CD14-positive monocyte (primary cell): Measurements from ENCODE around the gene RAB11FIP3. TPM values are rescaled to one million over a fixed set of nuclear protein-coding genes. Genes with fewer than 3 reads are reported as not detected.

ENCODE experiments used
- DNase-seq, 3 donors: peaks; one replicate each; pipeline ENCODE4 v3.0.0-alpha.2; 2011 to 2022
- H2AFZ ChIP-seq: 2 replicates; pipeline ENCODE4 v1.6.0; 2012; ENCODE audit warnings: mild to moderate bottlenecking, low read depth, low read length, inconsistent platforms; ENCODE audit not compliant: insufficient read depth, poor library complexity, severe bottlenecking
- H3K27ac ChIP-seq, 2 donors: 1 replicate in 1 of 2; 2 replicates in 1 of 2; pipeline ENCODE4 v1.5.1; 2012 to 2013; ENCODE audit warnings: low read length in 2 of 2, control low read depth in 1 of 2, inconsistent platforms in 1 of 2, low read depth in 1 of 2, mild to moderate bottlenecking in 1 of 2
- H3K27me3 ChIP-seq, 2 donors: one replicate each; pipeline versions ENCODE4 v1.6.0 to v1.6.1; 2011 to 2013; ENCODE audit warnings: low read length in 2 of 2; ENCODE audit not compliant: control insufficient read depth in 2 of 2, insufficient read depth in 2 of 2
- H3K36me3 ChIP-seq, 2 donors: replicated peaks in 1 of 2; 1 replicate in 1 of 2; 2 replicates in 1 of 2; pipeline versions ENCODE4 v1.5.1 to v1.6.1; 2012 to 2013; ENCODE audit warnings: low read length in 2 of 2, control low read depth in 1 of 2, inconsistent platforms in 1 of 2, mild to moderate bottlenecking in 1 of 2; ENCODE audit not compliant: insufficient read depth in 2 of 2, control insufficient read depth in 1 of 2
- H3K4me1 ChIP-seq, 2 donors: 1 replicate in 1 of 2; 2 replicates in 1 of 2; pipeline versions ENCODE4 v1.5.1 to v1.6.1; 2012 to 2013; ENCODE audit warnings: low read length in 2 of 2, control low read depth in 1 of 2, inconsistent platforms in 1 of 2, mild to moderate bottlenecking in 1 of 2, moderate library complexity in 1 of 2; ENCODE audit not compliant: insufficient read depth in 2 of 2, control insufficient read depth in 1 of 2
- H3K4me2 ChIP-seq: replicated peaks from 2 replicates; pipeline ENCODE3; 2012; ENCODE audit warnings: low read length, moderate library complexity, mild to moderate bottlenecking; ENCODE audit not compliant: poor library complexity, severe bottlenecking; ENCODE audit errors: extremely low read depth
- H3K4me3 ChIP-seq, 3 experiments: fragments of 200-600 bp in 1 of 3; sonication (generic) in 1 of 3; replicated peaks in 1 of 3; 1 replicate in 2 of 3; 2 replicates in 1 of 3; pipeline ENCODE4 v1.5.1; 2011 to 2013; ENCODE audit warnings: low read length in 3 of 3, mild to moderate bottlenecking in 3 of 3, control low read depth in 2 of 3, low read depth in 2 of 3, inconsistent platforms in 1 of 3, moderate library complexity in 1 of 3
- H3K79me2 ChIP-seq: 2 replicates; pipeline ENCODE4 v1.6.0; 2012; ENCODE audit warnings: mild to moderate bottlenecking, control low read depth, inconsistent platforms, low read length, moderate library complexity; ENCODE audit not compliant: insufficient read depth
- H3K9ac ChIP-seq: 2 replicates; pipeline ENCODE4 v1.6.0; 2017; ENCODE audit warnings: low read length, mild to moderate bottlenecking; ENCODE audit not compliant: insufficient read depth, poor library complexity, severe bottlenecking
- H3K9me3 ChIP-seq, 2 donors: replicated peaks in 1 of 2; 1 replicate in 1 of 2; 2 replicates in 1 of 2; pipeline versions ENCODE4 v1.5.1 to v1.6.1; 2012 to 2013; ENCODE audit warnings: low read length in 2 of 2, control low read depth in 1 of 2; ENCODE audit not compliant: control insufficient read depth in 1 of 2, insufficient read depth in 1 of 2
- H4K20me1 ChIP-seq: 2 replicates; pipeline ENCODE4 v1.6.0; 2012; ENCODE audit warnings: mild to moderate bottlenecking, low read length, control low read depth, moderate library complexity; ENCODE audit not compliant: insufficient read depth
- H3K27ac Mint-ChIP-seq, 7 donors: one replicate each; pipeline ENCODE4 v1.8.0; 2020; ENCODE audit warnings: mild to moderate bottlenecking in 7 of 7, mixed read lengths in 7 of 7, moderate library complexity in 6 of 7, inconsistent platforms in 2 of 7
- H3K27me3 Mint-ChIP-seq, 3 donors: one replicate each; pipeline ENCODE4 v1.8.0; 2021 to 2022; ENCODE audit warnings: low read depth in 3 of 3, mild to moderate bottlenecking in 3 of 3, mixed read lengths in 3 of 3, moderate library complexity in 3 of 3, inconsistent platforms in 1 of 3
- H3K36me3 Mint-ChIP-seq, 2 donors: one replicate each; pipeline ENCODE4 v1.8.0; 2020; ENCODE audit warnings: mixed read lengths in 2 of 2, inconsistent platforms in 1 of 2, mild to moderate bottlenecking in 1 of 2
- H3K4me1 Mint-ChIP-seq: one replicate; pipeline ENCODE4 v1.8.0; 2020; ENCODE audit warnings: mild to moderate bottlenecking, mixed read lengths
- H3K4me3 Mint-ChIP-seq, 2 donors: one replicate each; pipeline ENCODE4 v1.8.0; 2020; ENCODE audit warnings: mild to moderate bottlenecking in 2 of 2, mixed read lengths in 2 of 2, moderate library complexity in 1 of 2
- H3K9me3 Mint-ChIP-seq, 7 donors: one replicate each; pipeline ENCODE4 v1.8.0; 2020 to 2022; ENCODE audit warnings: mixed read lengths in 7 of 7, mild to moderate bottlenecking in 6 of 7, moderate library complexity in 6 of 7, inconsistent platforms in 2 of 7
- WGBS: methylation state at CpG from one replicate; pipeline ENCODE4 v1.1.5; 2013; ENCODE audit warnings: missing lambda C conversion rate; ENCODE audit not compliant: insufficient coverage; 5-methylcytosine and 5-hydroxymethylcytosine counted together
- intact Hi-C, 2 donors: fragments of 100-400 bp; cut with micrococcal nuclease; formaldehyde crosslinking; loops; one replicate each; pipeline versions ENCODE4 v1.15.0 to v1.15.1; 2023
- polyA plus RNA-seq, 3 donors: library from polyadenylated mRNA; depleted of rRNA in 1 of 3; unstranded in 2 of 3; stranded (reverse) in 1 of 3; fragments of 300-500 nt in 2 of 3; fragments of >200 nt in 1 of 3; fragmentation: Illumina TruSeq in 2 of 3; gene quantifications; 1 replicate in 2 of 3; 2 replicates in 1 of 3; pipeline ENCODE4 v1.2.3, GENCODE V29; 2012 to 2021
- TF ChIP-seq, protein P1 (sequence below): fragments of 200-600 bp; IDR thresholded peaks from one replicate; pipeline ENCODE4 v1.8.0; 2022; ENCODE audit warnings: antibody characterized with exemption, mild to moderate bottlenecking

The RAB11FIP3 gene
- polyA plus RNA-seq, 3 donors = 0.37 to 7.5 (median 0.49) TPM

DNA sequence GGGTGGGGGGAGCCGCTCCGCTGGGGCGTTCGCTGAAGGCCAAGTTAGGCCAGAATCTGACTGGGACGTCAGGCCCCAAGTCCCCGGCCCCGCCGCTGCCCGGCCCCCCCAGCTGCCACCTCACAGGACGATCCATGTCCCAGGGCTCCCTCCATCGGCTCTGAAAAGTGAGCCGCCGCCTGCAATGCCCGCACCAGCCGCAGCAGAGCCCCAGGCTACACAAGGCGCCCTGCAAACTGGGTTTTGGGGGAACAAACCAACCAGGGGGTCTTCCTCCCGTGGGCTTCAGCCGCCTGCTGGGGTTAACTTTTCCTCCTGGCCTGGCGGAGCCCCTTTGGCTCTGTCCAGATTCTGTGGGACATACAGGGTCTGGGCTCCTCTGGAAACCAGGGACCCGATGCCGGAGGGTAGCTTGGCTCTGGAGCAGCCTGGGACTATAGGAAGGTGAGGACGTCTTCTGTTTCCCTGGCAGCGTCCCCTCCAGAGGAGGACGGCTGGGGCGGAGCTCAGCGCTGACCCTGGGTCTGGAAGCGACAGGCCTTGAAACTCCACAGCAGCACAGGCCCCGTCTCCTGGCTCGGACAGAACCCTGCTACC, 27.6 kb upstream of the RAB11FIP3 start:
- peak overlapping the region; percentile 30 for H3K4me2 ChIP-seq
- no peak overlapping the region for H3K9ac ChIP-seq
- no peaks in the 10 kb centered on the region for H3K9me3 ChIP-seq
- no peaks in the 10 kb centered on the region for H3K9me3 Mint-ChIP-seq
- DNase-seq = peak; percentile 38 to 60 (median 48)
- no peak overlapping the region for H3K4me3 ChIP-seq
- no peaks in the 10 kb centered on the region for H3K36me3 ChIP-seq
- H3K79me2 ChIP-seq = peaks cover 4% of the 10 kb centered on the region
- peaks cover 34 to 41% of the 10 kb centered on the region in 2 donors for H3K4me1 ChIP-seq
- H3K27ac Mint-ChIP-seq = peak overlapping the region in 1 of 7 donors; percentile 58
- 34% methylated on average over 23 of the region's 29 CpGs for WGBS
- peaks cover 3 to 5% (median 4%) of the 10 kb centered on the region in 3 donors for H3K27me3 Mint-ChIP-seq
- no peaks in the 10 kb centered on the region for H4K20me1 ChIP-seq
- intact Hi-C loops = loop anchor here in 1 of 2 donors (5.0 kb wide), 1 partner anchor 129 kb away; the partner anchor contains the start of gene CAPN15
- H3K4me3 Mint-ChIP-seq = peak overlapping the region; percentile 55 to 56
- TF ChIP-seq, protein P1, sequence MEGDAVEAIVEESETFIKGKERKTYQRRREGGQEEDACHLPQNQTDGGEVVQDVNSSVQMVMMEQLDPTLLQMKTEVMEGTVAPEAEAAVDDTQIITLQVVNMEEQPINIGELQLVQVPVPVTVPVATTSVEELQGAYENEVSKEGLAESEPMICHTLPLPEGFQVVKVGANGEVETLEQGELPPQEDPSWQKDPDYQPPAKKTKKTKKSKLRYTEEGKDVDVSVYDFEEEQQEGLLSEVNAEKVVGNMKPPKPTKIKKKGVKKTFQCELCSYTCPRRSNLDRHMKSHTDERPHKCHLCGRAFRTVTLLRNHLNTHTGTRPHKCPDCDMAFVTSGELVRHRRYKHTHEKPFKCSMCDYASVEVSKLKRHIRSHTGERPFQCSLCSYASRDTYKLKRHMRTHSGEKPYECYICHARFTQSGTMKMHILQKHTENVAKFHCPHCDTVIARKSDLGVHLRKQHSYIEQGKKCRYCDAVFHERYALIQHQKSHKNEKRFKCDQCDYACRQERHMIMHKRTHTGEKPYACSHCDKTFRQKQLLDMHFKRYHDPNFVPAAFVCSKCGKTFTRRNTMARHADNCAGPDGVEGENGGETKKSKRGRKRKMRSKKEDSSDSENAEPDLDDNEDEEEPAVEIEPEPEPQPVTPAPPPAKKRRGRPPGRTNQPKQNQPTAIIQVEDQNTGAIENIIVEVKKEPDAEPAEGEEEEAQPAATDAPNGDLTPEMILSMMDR = peak; percentile 34
- no peak overlapping the region for H2AFZ ChIP-seq
- H3K27ac ChIP-seq = no peak overlapping the region
- H3K4me1 Mint-ChIP-seq = peaks cover 35% of the 10 kb centered on the region
- H3K27me3 ChIP-seq = no peaks in the 10 kb centered on the region
- peaks cover 0 to 6% of the 10 kb centered on the region in 2 donors for H3K36me3 Mint-ChIP-seq

DNA sequence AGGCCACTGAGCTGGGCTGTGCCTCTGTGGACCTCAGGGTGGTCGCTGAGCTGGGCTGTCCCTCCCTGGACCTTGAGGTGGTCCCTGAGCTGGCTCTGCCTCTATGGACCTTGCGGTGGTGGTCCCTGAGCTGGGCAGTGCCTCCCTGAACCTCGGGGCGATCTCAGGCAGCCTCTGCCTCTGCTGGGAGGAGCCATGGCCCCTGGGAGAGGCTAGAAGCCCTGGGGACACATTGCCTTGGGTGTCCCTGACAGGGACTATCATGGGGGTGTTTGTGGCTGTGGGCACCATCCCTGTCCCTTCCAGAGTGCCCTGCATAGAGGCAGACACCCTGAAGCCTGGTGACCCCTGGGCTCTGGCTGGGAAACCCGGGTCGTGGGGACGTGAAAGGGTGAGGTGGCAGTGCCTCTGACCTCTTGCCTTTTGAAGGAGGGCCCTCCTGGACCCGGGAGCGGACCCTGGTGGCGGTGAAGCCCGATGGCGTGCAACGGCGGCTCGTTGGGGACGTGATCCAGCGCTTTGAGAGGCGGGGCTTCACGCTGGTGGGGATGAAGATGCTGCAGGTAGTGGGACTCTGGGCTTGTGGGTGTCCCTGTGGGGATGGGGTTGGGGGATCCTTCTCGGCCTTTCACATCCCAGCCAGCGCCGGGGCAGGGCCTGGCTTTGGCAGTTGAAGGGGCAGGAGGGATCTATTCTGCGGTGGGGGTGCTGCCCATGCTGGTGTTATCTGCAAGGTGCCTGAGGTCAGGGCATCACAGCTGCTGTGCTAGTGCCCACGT, 26.7 kb upstream of the RAB11FIP3 start:
- Histone ChIP-seq H3K27ac (no peak overlapping the region), H3K79me2 (peaks cover 4% of the 10 kb centered on the region), H4K20me1 (no peaks in the 10 kb centered on the region), H3K9ac (no peak overlapping the region), H2AFZ (no peak overlapping the region), H3K4me2 (no peak overlapping the region), H3K4me3 (no peak overlapping the region), H3K4me1 (peaks cover 31 to 39% of the 10 kb centered on the region in 2 donors), H3K36me3 (no peaks in the 10 kb centered on the region), H3K9me3 (no peaks in the 10 kb centered on the region), H3K27me3 (no peaks in the 10 kb centered on the region)
- H3K27me3 Mint-ChIP-seq = peaks cover 3 to 5% (median 4%) of the 10 kb centered on the region in 3 donors
- DNase-seq = no peak
- no peak overlapping the region for H3K4me3 Mint-ChIP-seq
- H3K27ac Mint-ChIP-seq = peak overlapping the region in 2 of 7 donors; percentile 25 to 49
- intact Hi-C loops = loop anchor here in 1 of 2 donors (5.0 kb wide), 1 partner anchor 129 kb away; the partner anchor contains the start of gene CAPN15
- H3K4me1 Mint-ChIP-seq = peaks cover 32% of the 10 kb centered on the region
- TF ChIP-seq, protein P1 = no peak
- H3K9me3 Mint-ChIP-seq = no peaks in the 10 kb centered on the region
- peaks cover 0 to 6% of the 10 kb centered on the region in 2 donors for H3K36me3 Mint-ChIP-seq
- WGBS = 82% methylated on average over 19 of the region's 24 CpGs
